Lower leg skin (tissue), 4 donors: ENCODE data around the gene HOXB9. TPM values are rescaled to one million over a fixed set of nuclear protein-coding genes. Genes with fewer than 3 reads are reported as not detected.

ENCODE experiments used
- DNase-seq, 2 donors: peaks; one replicate each; pipeline ENCODE4 v3.0.0-alpha.2; 2019; ENCODE audit warnings: low spot score in 2 of 2
- H3K4me3 ChIP-seq: fragments of 200-600 bp; sonication (generic); 2 replicates; pipeline ENCODE4 v1.5.1; 2017; ENCODE audit warnings: mild to moderate bottlenecking, low read depth; ENCODE audit not compliant: poor library complexity, severe bottlenecking
- POLR2A ChIP-seq, 2 donors: fragments of 450-650 bp; IDR thresholded peaks; one replicate each; pipeline ENCODE4 v1.6.1; 2016 to 2017; ENCODE audit warnings: antibody characterized with exemption in 2 of 2, mild to moderate bottlenecking in 1 of 2, moderate library complexity in 1 of 2
- WGBS, 2 donors: methylation state at CpG; one replicate each; pipeline ENCODE4 v1.1.5; 2018; 5-methylcytosine and 5-hydroxymethylcytosine counted together
- intact Hi-C: fragments of 100-400 bp; cut with DNase I; formaldehyde crosslinking; loops from one replicate; pipeline ENCODE4 v1.15.0; 2023; ENCODE audit warnings: low total_unique reads
- total RNA-seq, 4 donors: library from RNA; depleted of rRNA; stranded (reverse); fragments of >200 nt; gene quantifications; one replicate each; pipeline ENCODE4 v1.1.0, GENCODE V29; 2016
- TF ChIP-seq, protein P1 (sequence below), 3 donors: fragments of 450-650 bp; IDR thresholded peaks; one replicate each; pipeline ENCODE4 v1.5.1; 2016; ENCODE audit warnings: antibody characterized with exemption in 3 of 3, mild to moderate bottlenecking in 3 of 3, moderate library complexity in 2 of 3

The HOXB9 gene
- total RNA-seq, 4 donors from 2014 or later, result 0.07 to 0.29 TPM; not detected in 2

DNA sequence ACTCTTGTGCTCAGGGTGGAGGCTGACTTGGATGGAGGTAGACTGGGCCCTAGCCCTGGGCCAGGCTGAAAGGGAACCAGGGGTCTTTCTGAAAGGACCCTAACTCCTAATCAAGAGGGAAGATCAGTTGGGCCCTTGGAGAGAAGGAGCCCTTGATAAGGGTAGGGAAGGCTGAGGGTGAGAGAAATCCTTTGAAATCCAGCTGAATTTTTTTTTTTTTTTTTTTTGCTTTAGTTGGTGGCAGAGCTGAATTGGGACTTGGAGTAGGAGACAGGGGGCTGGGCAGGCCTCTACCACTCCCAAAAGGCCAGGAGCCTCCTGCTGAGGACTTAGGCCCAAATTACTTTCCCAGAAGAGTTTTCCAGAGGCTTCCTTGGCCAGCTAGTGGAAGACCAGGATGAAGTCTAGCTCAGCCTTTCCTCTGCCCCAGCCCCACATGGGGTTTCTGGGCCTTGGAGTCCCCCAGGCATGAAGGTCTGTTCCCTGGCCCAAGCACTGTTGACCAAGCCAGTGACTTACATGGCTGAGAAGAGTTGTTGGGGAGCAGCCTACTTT lies 35.5 kb downstream of the HOXB9 start:
- intact Hi-C loops, result loop anchor here (5.0 kb wide), 2 partner anchors 98 to 253 kb away; no protein-coding TSS in a partner anchor

DNA sequence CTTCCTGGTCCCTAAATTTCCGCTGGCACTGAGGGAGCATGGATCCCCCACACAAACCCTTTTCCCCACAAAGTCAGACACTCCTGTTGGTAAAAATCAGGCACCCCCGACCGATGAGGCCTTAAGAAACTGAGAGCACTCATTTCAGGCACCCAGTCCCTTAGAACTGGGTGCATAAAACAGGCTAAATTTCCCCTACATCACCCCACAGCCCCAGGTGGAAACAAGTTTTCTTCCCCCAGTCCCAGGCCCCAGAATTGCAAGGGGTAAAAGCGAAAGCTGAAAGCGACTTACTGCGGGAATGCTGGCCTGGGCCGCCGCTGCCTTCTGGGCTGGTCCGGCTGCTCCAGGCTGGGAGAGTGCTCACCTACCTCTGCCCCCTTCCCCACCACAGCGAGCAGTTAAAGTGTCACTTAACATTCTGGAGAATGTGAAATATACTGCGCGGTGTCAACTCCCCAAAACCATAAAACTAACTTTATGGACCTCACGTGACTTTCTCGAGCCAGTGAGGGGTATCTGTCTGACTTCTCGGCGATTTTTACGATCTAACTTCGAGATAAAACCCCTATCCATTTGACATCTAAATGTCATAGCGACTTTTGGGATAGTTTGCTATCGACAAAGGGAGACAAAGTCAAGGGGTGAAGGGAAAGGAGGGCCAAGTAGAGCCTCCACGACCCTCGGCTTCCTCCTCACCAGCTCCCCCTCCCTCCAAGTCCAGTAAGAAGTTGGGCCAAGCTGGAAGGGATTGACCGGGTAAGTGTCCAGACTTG lies 36.1 kb downstream of the HOXB9 start, which contains the start of gene HOXB3:
HOXB3 (minus strand) TSS at position 411 of the 776 bp plus-strand sequence. CDS start 37,767 bp downstream, outside the sequence.
- TF ChIP-seq POLR2A (IDR thresholded peaks at IDR 0.05), result no peak
- no peak within 1 kb of the TSS for H3K4me3 ChIP-seq
- intact Hi-C loops, result loop anchor here (5.0 kb wide), 2 partner anchors 98 to 253 kb away; no protein-coding TSS in a partner anchor
- no peak for DNase-seq
- WGBS, 2 donors, result 85% methylated on average over 23 of the region's 23 CpGs

More for the DNA sequence above, 35.5 kb downstream of the HOXB9 start:
- TF ChIP-seq, protein P1, sequence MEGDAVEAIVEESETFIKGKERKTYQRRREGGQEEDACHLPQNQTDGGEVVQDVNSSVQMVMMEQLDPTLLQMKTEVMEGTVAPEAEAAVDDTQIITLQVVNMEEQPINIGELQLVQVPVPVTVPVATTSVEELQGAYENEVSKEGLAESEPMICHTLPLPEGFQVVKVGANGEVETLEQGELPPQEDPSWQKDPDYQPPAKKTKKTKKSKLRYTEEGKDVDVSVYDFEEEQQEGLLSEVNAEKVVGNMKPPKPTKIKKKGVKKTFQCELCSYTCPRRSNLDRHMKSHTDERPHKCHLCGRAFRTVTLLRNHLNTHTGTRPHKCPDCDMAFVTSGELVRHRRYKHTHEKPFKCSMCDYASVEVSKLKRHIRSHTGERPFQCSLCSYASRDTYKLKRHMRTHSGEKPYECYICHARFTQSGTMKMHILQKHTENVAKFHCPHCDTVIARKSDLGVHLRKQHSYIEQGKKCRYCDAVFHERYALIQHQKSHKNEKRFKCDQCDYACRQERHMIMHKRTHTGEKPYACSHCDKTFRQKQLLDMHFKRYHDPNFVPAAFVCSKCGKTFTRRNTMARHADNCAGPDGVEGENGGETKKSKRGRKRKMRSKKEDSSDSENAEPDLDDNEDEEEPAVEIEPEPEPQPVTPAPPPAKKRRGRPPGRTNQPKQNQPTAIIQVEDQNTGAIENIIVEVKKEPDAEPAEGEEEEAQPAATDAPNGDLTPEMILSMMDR (IDR thresholded peaks at IDR 0.05), result no peak
- no peak for TF ChIP-seq POLR2A (IDR thresholded peaks at IDR 0.05)
- DNase-seq, result no peak
- H3K4me3 ChIP-seq, result no peak overlapping the region

DNA sequence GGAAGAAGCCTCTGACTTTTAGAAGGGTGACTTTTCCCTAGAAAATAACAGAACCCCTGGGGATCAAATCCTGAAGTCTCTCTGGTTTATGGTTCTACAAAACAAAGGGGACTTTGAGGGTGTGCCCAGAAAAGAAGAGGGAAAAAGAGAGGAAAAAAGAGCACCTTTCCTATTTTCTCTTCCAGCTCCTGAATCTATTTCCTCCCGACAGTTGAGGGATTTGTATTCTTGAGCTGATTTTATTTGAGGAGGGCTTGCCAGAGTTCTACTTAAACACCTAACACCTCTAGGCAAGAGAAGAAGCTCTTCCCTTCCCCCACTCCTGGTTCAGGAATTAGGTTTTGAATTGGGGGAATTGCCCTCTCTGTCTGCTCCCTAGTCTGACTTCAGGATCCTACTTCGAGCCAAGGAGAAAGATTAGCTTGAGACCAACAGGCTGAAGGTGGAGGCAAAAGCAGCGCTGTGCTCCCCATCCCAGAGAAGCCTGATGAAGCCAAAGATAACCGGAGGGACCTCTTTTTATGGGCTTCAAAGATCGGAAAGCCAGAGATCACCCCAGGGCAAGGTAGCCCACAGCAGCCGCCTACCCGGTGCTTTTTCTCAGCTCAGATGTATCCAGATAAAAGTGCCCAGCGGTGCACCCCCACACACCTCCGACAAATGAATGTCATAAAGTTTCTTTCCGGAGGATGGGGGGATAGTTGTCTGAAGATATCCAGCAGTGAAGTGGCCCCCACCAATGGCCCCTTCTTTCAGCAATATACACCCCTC lies 36.9 kb downstream of the HOXB9 start:
- 75 to 79% methylated on average over 10 of the region's 10 CpGs for WGBS, 2 donors
- intact Hi-C loops, result no loop called here

DNA sequence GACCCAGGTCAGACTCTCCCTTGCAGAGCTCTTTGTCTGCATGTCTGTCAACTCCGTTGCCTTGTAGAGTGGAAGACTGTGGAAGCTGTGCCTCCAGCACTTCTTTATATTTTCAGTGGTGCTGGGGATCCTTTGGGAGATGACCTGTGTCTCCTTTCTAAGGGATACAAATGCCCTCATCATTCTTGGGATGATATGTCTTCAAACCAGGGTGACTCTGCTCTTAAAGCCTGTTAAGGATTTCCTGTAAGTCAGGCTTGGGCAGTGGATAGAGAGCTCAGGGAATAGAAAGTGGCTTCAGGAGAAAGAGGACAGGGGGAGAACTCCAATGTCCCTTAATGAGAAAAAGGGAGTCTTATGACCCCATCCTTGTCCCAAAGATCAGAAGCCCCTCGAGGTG lies 37.6 kb downstream of the HOXB9 start:
- no peak for TF ChIP-seq POLR2A (IDR thresholded peaks at IDR 0.05)
- TF ChIP-seq, protein P1 (IDR thresholded peaks at IDR 0.05), result no peak
- WGBS, 2 donors, result 68 to 70% methylated on average over 2 of the region's 2 CpGs
- no peak overlapping the region for H3K4me3 ChIP-seq
- intact Hi-C loops, result no loop called here
- DNase-seq, result no peak

More for the DNA sequence above, 36.9 kb downstream of the HOXB9 start:
- TF ChIP-seq, protein P1 (IDR thresholded peaks at IDR 0.05), result no peak
- TF ChIP-seq POLR2A (IDR thresholded peaks at IDR 0.05), result no peak
- DNase-seq, result no peak
- H3K4me3 ChIP-seq, result no peak overlapping the region

DNA sequence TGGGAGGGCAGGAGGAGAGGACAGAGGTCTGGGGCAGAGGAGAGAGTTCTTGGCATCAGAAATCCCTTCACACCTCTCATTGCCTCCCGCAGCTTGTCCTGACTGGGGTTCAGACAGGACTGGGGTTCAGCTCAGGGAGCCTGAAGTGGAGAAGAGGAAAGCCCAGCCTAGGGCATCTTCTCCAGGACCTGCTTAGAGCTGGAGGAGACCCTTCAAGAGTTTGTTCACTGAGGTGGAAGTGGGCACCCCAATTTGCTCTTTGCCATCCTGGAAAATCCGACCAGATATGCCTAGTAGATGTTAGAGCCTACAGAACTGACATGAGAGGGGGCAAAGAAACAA lies 38.1 kb downstream of the HOXB9 start:
- TF ChIP-seq POLR2A (IDR thresholded peaks at IDR 0.05), result no peak
- TF ChIP-seq, protein P1 (IDR thresholded peaks at IDR 0.05), result no peak
- no peak for DNase-seq
- intact Hi-C loops, result no loop called here
- WGBS, 2 donors, result 67 to 86% methylated on average over 2 of the region's 2 CpGs
- H3K4me3 ChIP-seq, result no peak overlapping the region
